ENCODE data around the gene ATP1A3. TPM values are rescaled to one million over a fixed set of nuclear protein-coding genes. Genes with fewer than 3 reads are reported as not detected.

Gene ATP1A3
- total RNA-seq, 4 donors from 2014 or later, result not detected

DNA sequence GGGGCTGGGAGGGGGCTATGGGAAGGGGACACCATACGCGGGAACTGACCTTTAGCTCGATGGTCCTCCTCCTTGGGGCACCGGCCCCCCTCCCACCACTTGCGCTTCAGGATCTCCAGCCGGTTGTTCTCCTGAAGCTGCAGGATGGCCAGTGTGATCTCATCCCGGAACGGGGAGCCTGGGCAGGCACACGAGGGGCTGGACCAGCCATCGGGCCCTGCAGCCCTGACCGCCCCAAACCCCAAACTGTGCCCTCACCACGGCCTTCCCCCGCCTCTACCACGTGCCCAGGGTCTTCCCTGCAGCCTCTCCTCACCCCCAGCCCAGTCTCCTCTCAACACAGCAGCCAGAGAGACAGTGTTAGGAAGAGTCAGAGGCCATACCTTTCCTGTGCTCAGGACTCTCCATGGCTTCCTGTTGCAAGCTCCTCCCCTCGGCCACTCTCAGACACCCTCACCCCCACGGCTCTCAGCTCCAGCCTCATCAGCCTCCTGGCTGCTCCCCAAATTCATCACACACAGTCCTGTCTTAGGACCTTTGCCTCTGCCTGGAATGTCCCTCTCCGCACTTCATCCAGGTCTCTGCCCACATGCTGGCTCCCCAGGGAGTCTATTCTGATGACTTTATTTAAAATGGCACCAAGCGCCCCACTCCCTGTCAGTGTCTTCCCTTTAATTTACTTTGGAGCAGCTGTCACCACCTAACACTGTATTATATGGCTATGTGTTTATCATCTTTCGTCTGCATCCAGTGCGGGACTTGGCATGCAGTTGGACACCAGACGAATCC is 9.7 kb upstream of the ATP1A3 start:
- WGBS, 2 donors, result 78 to 79% methylated on average over 21 of the region's 21 CpGs
- no peak for DNase-seq (ENCODE audit: low spot score in 2 of 2)
- intact Hi-C loops (cut with DNase I; ENCODE audit: low total_unique reads), result no loop called here
- no peak overlapping the region for H3K4me3 ChIP-seq (ENCODE audit: low read depth, poor library complexity, severe bottlenecking)
- TF ChIP-seq, protein P1, sequence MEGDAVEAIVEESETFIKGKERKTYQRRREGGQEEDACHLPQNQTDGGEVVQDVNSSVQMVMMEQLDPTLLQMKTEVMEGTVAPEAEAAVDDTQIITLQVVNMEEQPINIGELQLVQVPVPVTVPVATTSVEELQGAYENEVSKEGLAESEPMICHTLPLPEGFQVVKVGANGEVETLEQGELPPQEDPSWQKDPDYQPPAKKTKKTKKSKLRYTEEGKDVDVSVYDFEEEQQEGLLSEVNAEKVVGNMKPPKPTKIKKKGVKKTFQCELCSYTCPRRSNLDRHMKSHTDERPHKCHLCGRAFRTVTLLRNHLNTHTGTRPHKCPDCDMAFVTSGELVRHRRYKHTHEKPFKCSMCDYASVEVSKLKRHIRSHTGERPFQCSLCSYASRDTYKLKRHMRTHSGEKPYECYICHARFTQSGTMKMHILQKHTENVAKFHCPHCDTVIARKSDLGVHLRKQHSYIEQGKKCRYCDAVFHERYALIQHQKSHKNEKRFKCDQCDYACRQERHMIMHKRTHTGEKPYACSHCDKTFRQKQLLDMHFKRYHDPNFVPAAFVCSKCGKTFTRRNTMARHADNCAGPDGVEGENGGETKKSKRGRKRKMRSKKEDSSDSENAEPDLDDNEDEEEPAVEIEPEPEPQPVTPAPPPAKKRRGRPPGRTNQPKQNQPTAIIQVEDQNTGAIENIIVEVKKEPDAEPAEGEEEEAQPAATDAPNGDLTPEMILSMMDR (IDR thresholded peaks at IDR 0.05), result no peak
- no peak for TF ChIP-seq POLR2A (IDR thresholded peaks at IDR 0.05)

DNA sequence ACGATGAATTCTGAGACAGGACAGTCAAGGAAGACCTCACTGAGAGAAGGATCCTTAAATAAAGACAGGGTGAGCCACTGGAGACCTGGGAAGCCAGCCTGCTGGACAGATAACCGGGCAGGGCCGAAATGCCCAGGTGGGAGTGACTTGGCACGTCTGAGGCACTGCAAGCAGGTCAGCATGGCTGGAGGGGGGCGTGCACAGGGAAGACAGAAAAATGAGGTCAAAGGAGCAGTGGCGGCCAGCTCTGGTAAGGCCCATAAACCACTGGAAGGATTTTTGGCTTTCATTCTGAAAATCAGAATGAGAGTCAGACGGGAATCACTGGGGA is 5.8 kb upstream of the ATP1A3 start:
- no peak for DNase-seq (ENCODE audit: low spot score in 2 of 2)
- TF ChIP-seq, protein P1 (IDR thresholded peaks at IDR 0.05), result no peak
- TF ChIP-seq POLR2A (IDR thresholded peaks at IDR 0.05), result no peak
- H3K4me3 ChIP-seq (ENCODE audit: low read depth, poor library complexity, severe bottlenecking), result no peak overlapping the region
- WGBS, 2 donors, result 76 to 77% methylated on average over 7 of the region's 7 CpGs
- intact Hi-C loops (cut with DNase I; ENCODE audit: low total_unique reads), result no loop called here

DNA sequence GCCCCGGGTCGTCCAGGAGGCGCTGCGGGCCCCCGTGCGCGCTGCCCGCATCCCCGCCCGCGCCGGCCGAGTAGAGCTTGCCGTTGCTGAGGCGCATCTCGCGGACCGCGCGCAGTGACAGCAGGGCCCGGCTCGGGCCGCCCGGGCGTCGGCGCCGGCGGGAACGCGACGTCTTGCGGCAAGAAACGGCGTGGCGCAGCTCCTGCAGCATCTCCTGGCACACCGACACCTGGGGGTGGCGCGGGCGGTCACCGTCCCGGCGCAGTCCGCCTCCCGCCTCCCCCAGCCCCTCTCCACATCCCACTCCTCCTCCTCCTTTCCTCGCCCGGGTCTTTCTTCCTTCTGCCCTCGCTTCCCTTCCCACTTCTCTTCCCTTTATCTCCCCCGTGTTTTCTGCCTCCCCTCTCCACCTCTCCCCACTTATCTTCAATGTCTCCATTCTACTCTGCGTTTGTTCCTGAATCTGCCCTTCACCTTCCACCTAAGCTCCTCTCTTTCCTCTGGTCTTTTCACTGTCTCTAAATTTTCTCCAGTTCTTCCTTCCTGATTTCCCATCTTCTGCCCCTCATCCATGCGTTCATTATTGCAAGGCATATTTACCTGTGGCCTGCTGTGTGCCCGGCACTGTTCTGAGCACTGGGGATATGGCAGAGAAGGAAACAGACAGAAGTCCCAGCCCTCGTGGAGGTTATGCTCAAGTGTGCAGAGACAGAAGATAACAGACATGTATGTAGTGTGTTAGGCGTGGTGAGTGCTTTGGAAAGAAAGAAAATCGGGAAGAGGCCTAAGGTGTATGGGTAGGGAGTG is 5.2 kb upstream of the ATP1A3 start:
- intact Hi-C loops (cut with DNase I; ENCODE audit: low total_unique reads), result no loop called here
- TF ChIP-seq, protein P1 (IDR thresholded peaks at IDR 0.05), result no peak
- no peak for TF ChIP-seq POLR2A (IDR thresholded peaks at IDR 0.05)
- 10% methylated on average over 42 to 44 of the region's 55 CpGs for WGBS, 2 donors
- no peak for DNase-seq (ENCODE audit: low spot score in 2 of 2)
- no peak overlapping the region for H3K4me3 ChIP-seq (ENCODE audit: low read depth, poor library complexity, severe bottlenecking)

DNA sequence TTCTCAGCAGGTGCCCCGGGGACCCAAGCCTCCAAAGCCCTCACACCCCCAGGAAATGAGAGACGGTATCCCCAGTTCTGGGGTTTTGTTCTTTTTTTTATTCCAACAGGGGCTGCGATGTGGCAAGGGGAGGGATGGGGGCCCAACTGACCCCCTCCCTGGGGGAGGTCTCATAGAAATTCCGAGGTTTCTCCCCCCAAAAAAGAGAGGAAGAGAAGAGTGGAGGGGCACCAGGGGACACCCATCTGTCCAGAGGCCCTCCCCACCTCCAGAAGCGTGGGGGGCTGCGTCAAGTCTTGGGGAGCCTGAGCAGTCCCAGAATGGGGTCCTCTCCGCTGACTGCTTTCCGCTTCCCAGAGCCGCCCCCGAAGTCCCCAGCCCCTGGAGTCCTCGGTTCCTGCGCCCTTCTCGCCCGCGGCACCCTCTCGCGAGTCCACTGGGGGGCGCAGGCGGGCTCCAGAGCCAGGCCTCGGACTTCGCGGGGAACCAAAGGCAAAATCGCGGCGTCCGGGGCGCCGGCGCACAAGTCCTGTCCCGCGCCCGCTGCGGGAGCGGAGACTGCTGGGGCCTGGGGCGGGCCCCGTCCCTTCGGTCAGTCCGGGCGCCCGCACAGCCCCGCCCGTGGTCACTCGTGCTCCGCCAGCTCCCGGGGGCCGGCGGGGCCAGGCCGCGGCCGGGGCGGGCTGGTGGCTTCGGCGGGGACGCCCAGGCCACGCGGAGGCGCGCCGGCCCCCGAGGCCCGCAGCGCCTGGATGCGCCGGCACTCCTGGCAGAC is 4.4 kb upstream of the ATP1A3 start:
- TF ChIP-seq, protein P1 (IDR thresholded peaks at IDR 0.05), result no peak
- no peak for TF ChIP-seq POLR2A (IDR thresholded peaks at IDR 0.05)
- no peak for DNase-seq (ENCODE audit: low spot score in 2 of 2)
- WGBS, 2 donors, result 4% methylated on average over 29 to 32 of the region's 64 CpGs
- no peak overlapping the region for H3K4me3 ChIP-seq (ENCODE audit: low read depth, poor library complexity, severe bottlenecking)
- intact Hi-C loops (cut with DNase I; ENCODE audit: low total_unique reads), result no loop called here

DNA sequence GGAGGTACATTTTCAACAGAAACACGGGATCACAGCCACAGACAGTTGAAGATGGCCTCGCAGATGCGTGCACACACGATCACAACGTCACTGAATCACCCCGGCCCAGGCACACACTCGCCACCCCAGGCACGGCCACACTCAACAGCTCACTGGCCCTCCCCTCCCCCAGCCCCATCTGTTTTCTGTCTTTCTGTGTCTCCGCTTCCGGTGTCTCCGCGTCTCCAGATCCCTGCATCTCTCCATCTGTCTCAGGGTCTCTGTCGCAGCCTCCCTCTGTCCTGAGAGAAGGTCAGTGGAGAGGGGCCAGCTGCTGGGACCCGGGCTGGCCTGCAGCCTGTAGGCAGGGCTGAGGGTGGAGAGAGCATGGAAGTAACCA is 3.8 kb upstream of the ATP1A3 start:
- intact Hi-C loops (cut with DNase I; ENCODE audit: low total_unique reads), result no loop called here
- DNase-seq (ENCODE audit: low spot score in 2 of 2), result no peak
- TF ChIP-seq, protein P1 (IDR thresholded peaks at IDR 0.05), result no peak
- TF ChIP-seq POLR2A (IDR thresholded peaks at IDR 0.05), result no peak
- WGBS, 2 donors, result 4 to 8% methylated on average over 13 to 14 of the region's 14 CpGs
- H3K4me3 ChIP-seq (ENCODE audit: low read depth, poor library complexity, severe bottlenecking), result no peak overlapping the region

Data from lower leg skin (tissue), 4 donors.